ENCODE results near the gene CYP2W1.
A peak's percentile ranks its signal among the peaks of the same experiment; 100 is the strongest.
"Not testable (repeated sequence)": the region's sequence is repeated elsewhere in the genome, so short reads cannot be mapped to it uniquely, and the experiment has no call there.

The CYP2W1 gene

GRCh38 chr7:953547-954327 is 29.2 kb upstream of the CYP2W1 start:
- TF ChIP-seq CTCF (IDR thresholded peaks at IDR 0.05): no peak
- Histone ChIP-seq H3K4me3 (peak overlapping the region; percentile 81), H3K27ac (peak overlapping the region in 1 of 2 donors; percentile 71)
- no peak for DNase-seq (ENCODE audit: low spot score)

GRCh38 chr7:954330-955238 is 28.4 kb upstream of the CYP2W1 start, which contains the start of gene ADAP1:
Gene ADAP1 (minus strand): TSS chr7:954680. CDS start chr7:954477, 203 bp downstream.
- Histone ChIP-seq H3K4me3 (peak within 1 kb of the TSS; percentile 81), H3K27ac (peak within 1 kb of the TSS in 1 of 2 donors; percentile 71)
- no peak for DNase-seq (ENCODE audit: low spot score)
- no peak for TF ChIP-seq CTCF (IDR thresholded peaks at IDR 0.05)

- H3K27ac ChIP-seq: no peak overlapping the region
- no peak overlapping the region for H3K4me3 ChIP-seq
- TF ChIP-seq CTCF (IDR thresholded peaks at IDR 0.05): no peak
- no peak for DNase-seq (ENCODE audit: low spot score)
Observed at GRCh38 chr7:956031-956430, 26.9 kb upstream of the CYP2W1 start.

GRCh38 chr7:957418-958220 is 25.4 kb upstream of the CYP2W1 start:
- DNase-seq (ENCODE audit: low spot score): no peak
- no peak overlapping the region for H3K4me3 ChIP-seq
- H3K27ac ChIP-seq: no peak overlapping the region
- TF ChIP-seq CTCF (IDR thresholded peaks at IDR 0.05): no peak

GRCh38 chr7:958221-959200 is 24.5 kb upstream of the CYP2W1 start:
- H3K27ac ChIP-seq: no peak overlapping the region
- TF ChIP-seq CTCF (IDR thresholded peaks at IDR 0.05): no peak
- no peak for DNase-seq (ENCODE audit: low spot score)
- no peak overlapping the region for H3K4me3 ChIP-seq

- Histone ChIP-seq H3K4me3 (no peak overlapping the region), H3K27ac (no peak overlapping the region)
- no peak for DNase-seq (ENCODE audit: low spot score)
- TF ChIP-seq CTCF (IDR thresholded peaks at IDR 0.05): no peak
Observed at GRCh38 chr7:959271-959670, 23.7 kb upstream of the CYP2W1 start.

GRCh38 chr7:959740-960139 is 23.2 kb upstream of the CYP2W1 start:
- H3K27ac ChIP-seq; DNase-seq (ENCODE audit: low spot score); H3K4me3 ChIP-seq: not testable (repeated sequence)
